Posterior cingulate gyrus (tissue), 11 donors: ENCODE results near the gene HOXB7.

Source experiments
- DNase-seq, 10 donors: peaks; one replicate each; pipeline versions ENCODE4 v3.0.0 to v3.0.0-alpha.2; 2020 to 2021; ENCODE audit warnings: mixed read lengths in 3 of 10
- intact Hi-C: fragments of 100-400 bp; cut with DNase I; formaldehyde crosslinking; loops from one replicate; pipeline ENCODE4 v1.15.1; 2023

Gene HOXB7

GRCh38 chr17:48610282-48611211 lies at the start of gene HOXB7:
TSS of gene HOXB7 (minus strand) at chr17:48611017. CDS start at chr17:48610918, 99 bp downstream.
- DNase-seq, result peak in 3 of 10 donors; percentile 14 to 38 (median 30)
- intact Hi-C loops, result loop anchor here (10.0 kb wide), 1 partner anchor 384 kb away; the partner anchor contains the start of gene IGF2BP1

- DNase-seq, result no peak
- intact Hi-C loops, result no loop called here
Measured at GRCh38 chr17:48655913-48656312, 45.1 kb upstream of the HOXB7 start.

GRCh38 chr17:48649741-48650140 lies 38.9 kb upstream of the HOXB7 start:
- intact Hi-C loops, result no loop called here
- no peak for DNase-seq

- intact Hi-C loops, result no loop called here
- no peak for DNase-seq
Measured at GRCh38 chr17:48647963-48648245, 37.1 kb upstream of the HOXB7 start.

- DNase-seq, result no peak
- intact Hi-C loops, result no loop called here
Measured at GRCh38 chr17:48647103-48647962, 36.5 kb upstream of the HOXB7 start.

- no peak for DNase-seq
- intact Hi-C loops, result no loop called here
Measured at GRCh38 chr17:48646183-48647102, 35.6 kb upstream of the HOXB7 start.

GRCh38 chr17:48645639-48646182 lies 34.9 kb upstream of the HOXB7 start:
- DNase-seq, result no peak
- intact Hi-C loops, result no loop called here

- intact Hi-C loops, result no loop called here
- DNase-seq, result no peak
Measured at GRCh38 chr17:48644910-48645557, 34.2 kb upstream of the HOXB7 start.

GRCh38 chr17:48644159-48644558 lies 33.3 kb upstream of the HOXB7 start:
- intact Hi-C loops, result no loop called here
- no peak for DNase-seq

- intact Hi-C loops, result no loop called here
- no peak for DNase-seq
Measured at GRCh38 chr17:48643697-48644012, 32.8 kb upstream of the HOXB7 start.

GRCh38 chr17:48642843-48643696 lies 32.3 kb upstream of the HOXB7 start:
- intact Hi-C loops, result no loop called here
- no peak for DNase-seq

GRCh38 chr17:48642059-48642842 lies 31.4 kb upstream of the HOXB7 start:
- intact Hi-C loops, result no loop called here

GRCh38 chr17:48641541-48642058 lies 30.8 kb upstream of the HOXB7 start:
- no peak for DNase-seq
- intact Hi-C loops, result no loop called here

More at GRCh38 chr17:48642059-48642842, 31.4 kb upstream of the HOXB7 start:
- DNase-seq, result no peak

- DNase-seq, result no peak
- intact Hi-C loops, result no loop called here
Measured at GRCh38 chr17:48640858-48641180, 30.0 kb upstream of the HOXB7 start.

- intact Hi-C loops, result no loop called here
- no peak for DNase-seq
Measured at GRCh38 chr17:48639982-48640857, 29.4 kb upstream of the HOXB7 start.

GRCh38 chr17:48639136-48639535 lies 28.3 kb upstream of the HOXB7 start:
- no peak for DNase-seq
- intact Hi-C loops, result no loop called here
